Measurements from ENCODE around the gene TMEM255B.

- TF ChIP-seq CTCF (IDR thresholded peaks at IDR 0.05) (no peak), POLR2A (IDR thresholded peaks at IDR 0.05) (no peak)
Measured at GRCh38 chr13:113791761-113792160, 32.7 kb downstream of the TMEM255B start.

All from Peyer's patch (tissue), 4 donors.